ENCODE results near the gene PRKCQ.

PRKCQ gene

GRCh38 chr10:6579904-6580278 is at the start of gene PRKCQ:
Gene PRKCQ, minus strand, starts transcription at chr10:6580276. Its CDS starts 65,141 bp downstream, at chr10:6515135.
- peaks cover 38% of the 10 kb centered on the region for H3K36me3 Mint-ChIP-seq (ENCODE audit: insufficient read depth)
- peak within 1 kb of the TSS; percentile 91 for H3K4me3 Mint-ChIP-seq
- no peaks in the 10 kb centered on the region for H3K27me3 Mint-ChIP-seq
- no peaks in the 10 kb centered on the region for H3K9me3 Mint-ChIP-seq
- DNase-seq (ENCODE audit: low spot score in 2 of 2) = no peak
- peaks cover 76% of the 10 kb centered on the region for H3K4me1 Mint-ChIP-seq
- no peak for ATAC-seq (replicated peaks; ENCODE audit: extremely low read depth, poor library complexity, severe bottlenecking)
- H3K27ac Mint-ChIP-seq (ENCODE audit: low read depth) = peak within 1 kb of the TSS; percentile 97

GRCh38 chr10:6625428-6625827 is 45.4 kb upstream of the PRKCQ start:
- ATAC-seq (replicated peaks; ENCODE audit: extremely low read depth, poor library complexity, severe bottlenecking) (no peak), DNase-seq (ENCODE audit: low spot score in 2 of 2) (no peak)
- no peak overlapping the region for H3K4me3 Mint-ChIP-seq
- H3K4me1 Mint-ChIP-seq = no peaks in the 10 kb centered on the region
- no peaks in the 10 kb centered on the region for H3K27me3 Mint-ChIP-seq
- no peaks in the 10 kb centered on the region for H3K9me3 Mint-ChIP-seq
- no peak overlapping the region for H3K27ac Mint-ChIP-seq (ENCODE audit: low read depth)
- no peaks in the 10 kb centered on the region for H3K36me3 Mint-ChIP-seq (ENCODE audit: insufficient read depth)

DNA sequence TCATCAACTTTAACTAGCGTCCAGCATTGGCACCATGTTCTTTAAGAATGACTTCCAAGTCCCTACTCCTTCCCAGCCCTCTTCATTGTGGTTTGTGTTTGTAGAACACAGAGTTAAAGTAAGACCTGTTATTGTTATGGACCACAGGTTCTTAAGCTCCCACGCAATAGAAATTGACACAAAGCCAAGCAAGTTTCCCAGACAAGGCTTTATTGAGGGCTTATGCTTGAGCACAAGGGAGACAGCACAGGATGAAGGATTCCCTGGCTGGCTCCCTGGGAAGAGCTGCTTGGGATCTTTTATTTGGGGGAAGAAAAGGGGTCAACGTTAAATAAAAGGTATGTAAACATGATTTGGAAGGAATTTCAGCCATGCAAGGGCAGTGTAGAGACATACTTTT is 44.3 kb upstream of the PRKCQ start:
- Mint-ChIP-seq H3K4me3 (no peak overlapping the region), H3K27me3 (no peaks in the 10 kb centered on the region), H3K27ac (ENCODE audit: low read depth) (no peak overlapping the region), H3K4me1 (no peaks in the 10 kb centered on the region), H3K36me3 (ENCODE audit: insufficient read depth) (no peaks in the 10 kb centered on the region), H3K9me3 (no peaks in the 10 kb centered on the region)
- ATAC-seq (replicated peaks; ENCODE audit: extremely low read depth, poor library complexity, severe bottlenecking) (no peak), DNase-seq (ENCODE audit: low spot score in 2 of 2) (no peak)

- no peaks in the 10 kb centered on the region for H3K4me1 Mint-ChIP-seq
- ATAC-seq (replicated peaks; ENCODE audit: extremely low read depth, poor library complexity, severe bottlenecking) (no peak), DNase-seq (ENCODE audit: low spot score in 2 of 2) (no peak)
- no peaks in the 10 kb centered on the region for H3K36me3 Mint-ChIP-seq (ENCODE audit: insufficient read depth)
- no peak overlapping the region for H3K27ac Mint-ChIP-seq (ENCODE audit: low read depth)
- H3K9me3 Mint-ChIP-seq = no peaks in the 10 kb centered on the region
- no peak overlapping the region for H3K4me3 Mint-ChIP-seq
- H3K27me3 Mint-ChIP-seq = no peaks in the 10 kb centered on the region
These were observed 42.8 kb upstream of the PRKCQ start for GRCh38 chr10:6622921-6623320.

DNA sequence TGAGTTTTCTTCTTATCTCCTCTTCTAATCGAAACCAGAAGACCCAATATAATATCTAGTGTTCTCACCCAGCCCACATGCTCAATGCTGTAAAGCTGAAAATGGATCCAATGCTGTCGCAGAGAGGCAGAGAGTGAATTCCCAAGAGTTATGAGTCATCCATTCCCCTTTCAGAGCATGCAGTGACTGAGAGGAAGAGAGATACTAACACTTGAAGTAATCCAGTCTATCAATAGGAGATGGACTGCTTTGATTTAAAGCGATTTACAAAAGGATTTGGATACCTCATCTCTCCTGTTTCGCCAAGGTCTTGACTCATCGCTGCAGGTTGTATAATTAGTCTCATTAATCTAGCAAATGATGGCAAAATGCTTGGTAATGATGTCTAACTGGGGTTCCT is 41.5 kb upstream of the PRKCQ start:
- H3K4me1 Mint-ChIP-seq = no peaks in the 10 kb centered on the region
- ATAC-seq (replicated peaks; ENCODE audit: extremely low read depth, poor library complexity, severe bottlenecking) = no peak
- H3K36me3 Mint-ChIP-seq (ENCODE audit: insufficient read depth) = no peaks in the 10 kb centered on the region
- no peak overlapping the region for H3K4me3 Mint-ChIP-seq
- H3K27ac Mint-ChIP-seq (ENCODE audit: low read depth) = no peak overlapping the region
- no peak for DNase-seq (ENCODE audit: low spot score in 2 of 2)
- no peaks in the 10 kb centered on the region for H3K9me3 Mint-ChIP-seq
- H3K27me3 Mint-ChIP-seq = no peaks in the 10 kb centered on the region

DNA sequence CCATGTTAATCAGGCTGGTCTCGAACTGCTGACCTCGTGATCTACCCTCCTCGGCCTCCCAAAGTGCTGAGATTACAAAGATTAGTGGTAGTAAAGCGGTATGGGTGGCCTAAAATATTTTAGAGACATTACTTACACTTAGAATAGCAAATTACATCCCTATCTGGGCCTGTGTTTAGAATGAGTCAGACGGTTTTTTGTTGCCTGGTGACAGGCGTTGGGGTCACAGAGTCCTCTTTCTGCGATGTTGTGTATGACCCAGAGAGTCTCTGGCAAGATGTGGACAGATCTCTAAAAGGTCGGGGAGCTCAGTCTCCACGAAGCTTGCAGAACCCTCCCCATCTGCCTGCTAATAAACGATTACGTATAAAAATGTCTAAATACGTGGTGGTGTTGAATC is 39.6 kb upstream of the PRKCQ start:
- Mint-ChIP-seq H3K4me3 (no peak overlapping the region), H3K36me3 (ENCODE audit: insufficient read depth) (no peaks in the 10 kb centered on the region), H3K27me3 (no peaks in the 10 kb centered on the region), H3K9me3 (no peaks in the 10 kb centered on the region), H3K4me1 (no peaks in the 10 kb centered on the region), H3K27ac (ENCODE audit: low read depth) (no peak overlapping the region)
- DNase-seq (ENCODE audit: low spot score in 2 of 2) (no peak), ATAC-seq (replicated peaks; ENCODE audit: extremely low read depth, poor library complexity, severe bottlenecking) (no peak)

GRCh38 chr10:6618340-6618739 is 38.3 kb upstream of the PRKCQ start:
- H3K36me3 Mint-ChIP-seq (ENCODE audit: insufficient read depth) = no peaks in the 10 kb centered on the region
- peaks cover 4% of the 10 kb centered on the region for H3K4me1 Mint-ChIP-seq
- DNase-seq (ENCODE audit: low spot score in 2 of 2) = no peak
- peaks cover 5% of the 10 kb centered on the region for H3K9me3 Mint-ChIP-seq
- H3K27ac Mint-ChIP-seq (ENCODE audit: low read depth) = no peak overlapping the region
- no peak overlapping the region for H3K4me3 Mint-ChIP-seq
- no peaks in the 10 kb centered on the region for H3K27me3 Mint-ChIP-seq
- no peak for ATAC-seq (replicated peaks; ENCODE audit: extremely low read depth, poor library complexity, severe bottlenecking)

- Mint-ChIP-seq H3K4me1 (peaks cover 8% of the 10 kb centered on the region), H3K9me3 (peaks cover 5% of the 10 kb centered on the region), H3K27me3 (no peaks in the 10 kb centered on the region), H3K27ac (ENCODE audit: low read depth) (no peak overlapping the region), H3K36me3 (ENCODE audit: insufficient read depth) (no peaks in the 10 kb centered on the region), H3K4me3 (no peak overlapping the region)
- ATAC-seq (replicated peaks; ENCODE audit: extremely low read depth, poor library complexity, severe bottlenecking) = no peak
- DNase-seq (ENCODE audit: low spot score in 2 of 2) = no peak
These were observed 37.4 kb upstream of the PRKCQ start for GRCh38 chr10:6617309-6618076.

- Mint-ChIP-seq H3K27me3 (no peaks in the 10 kb centered on the region), H3K4me3 (no peak overlapping the region), H3K4me1 (peaks cover 24% of the 10 kb centered on the region), H3K27ac (ENCODE audit: low read depth) (no peak overlapping the region), H3K9me3 (peaks cover 5% of the 10 kb centered on the region), H3K36me3 (ENCODE audit: insufficient read depth) (peaks cover 2% of the 10 kb centered on the region)
- DNase-seq (ENCODE audit: low spot score in 2 of 2) (no peak), ATAC-seq (replicated peaks; ENCODE audit: extremely low read depth, poor library complexity, severe bottlenecking) (no peak)
These were observed 35.9 kb upstream of the PRKCQ start for GRCh38 chr10:6615971-6616370.

DNA sequence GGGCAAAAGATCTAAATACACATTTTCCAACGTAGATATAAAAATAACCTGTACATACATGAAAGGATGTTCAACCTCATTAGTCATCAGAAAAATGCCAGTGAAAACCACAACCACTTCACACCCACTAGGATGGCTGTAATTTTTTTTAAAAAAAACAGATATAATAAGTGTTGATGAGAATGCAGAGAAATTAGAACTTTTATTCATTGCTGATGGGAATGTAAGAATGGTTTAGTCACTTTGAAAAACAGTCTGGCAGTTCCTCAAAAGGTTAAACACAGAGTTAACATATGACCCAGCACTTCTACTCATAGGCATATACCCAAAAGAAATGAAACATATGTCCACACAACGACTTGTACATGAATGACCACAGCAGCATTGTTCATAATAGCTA is 32.3 kb upstream of the PRKCQ start:
- Mint-ChIP-seq H3K36me3 (ENCODE audit: insufficient read depth) (peaks cover 4% of the 10 kb centered on the region), H3K4me3 (no peak overlapping the region), H3K27me3 (no peaks in the 10 kb centered on the region), H3K9me3 (peaks cover 10% of the 10 kb centered on the region), H3K27ac (ENCODE audit: low read depth) (peak overlapping the region; percentile 13), H3K4me1 (peaks cover 40% of the 10 kb centered on the region)
- DNase-seq (ENCODE audit: low spot score in 2 of 2) (no peak), ATAC-seq (replicated peaks; ENCODE audit: extremely low read depth, poor library complexity, severe bottlenecking) (peak; percentile 75)

- H3K9me3 Mint-ChIP-seq = peaks cover 10% of the 10 kb centered on the region
- peaks cover 46% of the 10 kb centered on the region for H3K4me1 Mint-ChIP-seq
- no peak overlapping the region for H3K4me3 Mint-ChIP-seq
- no peak for DNase-seq (ENCODE audit: low spot score in 2 of 2)
- H3K27me3 Mint-ChIP-seq = no peaks in the 10 kb centered on the region
- H3K36me3 Mint-ChIP-seq (ENCODE audit: insufficient read depth) = peaks cover 7% of the 10 kb centered on the region
- no peak for ATAC-seq (replicated peaks; ENCODE audit: extremely low read depth, poor library complexity, severe bottlenecking)
- no peak overlapping the region for H3K27ac Mint-ChIP-seq (ENCODE audit: low read depth)
These were observed 30.6 kb upstream of the PRKCQ start for GRCh38 chr10:6610647-6611046.

GRCh38 chr10:6609625-6610024 is 29.5 kb upstream of the PRKCQ start:
- peaks cover 46% of the 10 kb centered on the region for H3K4me1 Mint-ChIP-seq

GRCh38 chr10:6607778-6608177 is 27.7 kb upstream of the PRKCQ start:
- ATAC-seq (replicated peaks; ENCODE audit: extremely low read depth, poor library complexity, severe bottlenecking) = no peak
- peaks cover 8% of the 10 kb centered on the region for H3K36me3 Mint-ChIP-seq (ENCODE audit: insufficient read depth)
- H3K4me3 Mint-ChIP-seq = no peak overlapping the region
- H3K9me3 Mint-ChIP-seq = peaks cover 5% of the 10 kb centered on the region
- H3K27ac Mint-ChIP-seq (ENCODE audit: low read depth) = no peak overlapping the region
- no peak for DNase-seq (ENCODE audit: low spot score in 2 of 2)
- H3K4me1 Mint-ChIP-seq = peaks cover 41% of the 10 kb centered on the region
- no peaks in the 10 kb centered on the region for H3K27me3 Mint-ChIP-seq

More at GRCh38 chr10:6609625-6610024, 29.5 kb upstream of the PRKCQ start:
- Mint-ChIP-seq H3K27ac (ENCODE audit: low read depth) (peak overlapping the region; percentile 10), H3K4me3 (no peak overlapping the region), H3K36me3 (ENCODE audit: insufficient read depth) (peaks cover 8% of the 10 kb centered on the region), H3K9me3 (peaks cover 10% of the 10 kb centered on the region), H3K27me3 (no peaks in the 10 kb centered on the region)
- DNase-seq (ENCODE audit: low spot score in 2 of 2) (no peak), ATAC-seq (replicated peaks; ENCODE audit: extremely low read depth, poor library complexity, severe bottlenecking) (no peak)
